Stimulated activated CD4-positive, alpha-beta T cell treated with anti-CD3 and anti-CD28 coated beads, Interleukin-4, amount 100 ng/mL, for 24 hours (primary cell): ENCODE results near the gene AP4M1.
"Not testable (repeated sequence)": the region's sequence is repeated elsewhere in the genome, so short reads cannot be mapped to it uniquely, and the experiment has no call there.

Source experiments
- DNase-seq: peaks from one replicate; pipeline ENCODE4 v3.0.0-alpha.2; 2020

AP4M1 gene

GRCh38 chr7:100111156-100111555 lies 9.7 kb downstream of the AP4M1 start:
- DNase-seq: no peak

GRCh38 chr7:100111914-100112313 lies 10.5 kb downstream of the AP4M1 start:
- no peak for DNase-seq

- DNase-seq: no peak
These were observed 13.6 kb downstream of the AP4M1 start for GRCh38 chr7:100115026-100115425.

GRCh38 chr7:100118388-100119071 lies 17.1 kb downstream of the AP4M1 start:
- DNase-seq: no peak

- peak; percentile 96 for DNase-seq
These were observed 17.9 kb downstream of the AP4M1 start, which contains the start of the genes CNPY4 and TAF6 for GRCh38 chr7:100119072-100119969. Gene CNPY4, plus strand, starts transcription at chr7:100119634. Its CDS starts 111 bp downstream, at chr7:100119745. Gene TAF6, minus strand, starts transcription at chr7:100119358. Its CDS starts 5,149 bp downstream, at chr7:100114209.

- peak; percentile 75 for DNase-seq
These were observed 18.7 kb downstream of the AP4M1 start for GRCh38 chr7:100119970-100120732.

- no peak for DNase-seq
These were observed 19.2 kb downstream of the AP4M1 start for GRCh38 chr7:100120733-100121036.

GRCh38 chr7:100122067-100122466 lies 20.6 kb downstream of the AP4M1 start:
- DNase-seq: no peak

- no peak for DNase-seq
These were observed 21.1 kb downstream of the AP4M1 start for GRCh38 chr7:100122568-100122967.

GRCh38 chr7:100124301-100125230 lies 23.1 kb downstream of the AP4M1 start:
- DNase-seq: no peak

- no peak for DNase-seq
These were observed 24.9 kb downstream of the AP4M1 start for GRCh38 chr7:100126239-100126930.

- peak; percentile 93 for DNase-seq
These were observed 25.8 kb downstream of the AP4M1 start, which contains the start of gene MBLAC1 for GRCh38 chr7:100126931-100127865. Gene MBLAC1, plus strand, starts transcription at chr7:100126967. Its CDS starts 429 bp downstream, at chr7:100127396.

- DNase-seq: peak; percentile 17
These were observed 26.6 kb downstream of the AP4M1 start for GRCh38 chr7:100127866-100128636.

- DNase-seq: no peak
These were observed 27.2 kb downstream of the AP4M1 start for GRCh38 chr7:100128637-100128963.

GRCh38 chr7:100130220-100130607 lies 28.8 kb downstream of the AP4M1 start:
- not testable (repeated sequence) for DNase-seq

GRCh38 chr7:100130608-100131453 lies 29.4 kb downstream of the AP4M1 start:
- peak; percentile 86 for DNase-seq

- no peak for DNase-seq
These were observed 30.7 kb downstream of the AP4M1 start for GRCh38 chr7:100132126-100132525.

GRCh38 chr7:100132697-100133151 lies 31.3 kb downstream of the AP4M1 start:
- DNase-seq: peak; percentile 70
